GM12873 (cell line): ENCODE data around the gene SLC22A17.

Experiments
- CTCF ChIP-seq: IDR thresholded peaks from 2 replicates; pipeline ENCODE4 v1.5.1; 2012; ENCODE audit warnings: low read depth, mild to moderate bottlenecking, moderate library complexity, low read length, control low read depth; ENCODE audit not compliant: insufficient read depth; ENCODE audit errors: missing control alignments

SLC22A17 gene

GRCh38 chr14:23352506-23353432 lies at the start of gene SLC22A17:
SLC22A17 (minus strand) TSS chr14:23352887.
- no peak for TF ChIP-seq CTCF

- TF ChIP-seq CTCF = no peak
Measured at GRCh38 chr14:23401291-23401690, 48.6 kb upstream of the SLC22A17 start.

GRCh38 chr14:23399591-23399990 lies 46.9 kb upstream of the SLC22A17 start:
- TF ChIP-seq CTCF = no peak

- TF ChIP-seq CTCF = no peak
Measured at GRCh38 chr14:23399136-23399535, 46.4 kb upstream of the SLC22A17 start.

GRCh38 chr14:23398348-23398747 lies 45.7 kb upstream of the SLC22A17 start:
- no peak for TF ChIP-seq CTCF

- no peak for TF ChIP-seq CTCF
Measured at GRCh38 chr14:23396781-23397407, 44.2 kb upstream of the SLC22A17 start.

- TF ChIP-seq CTCF = no peak
Measured at GRCh38 chr14:23396126-23396525, 43.4 kb upstream of the SLC22A17 start.
